Measurements from ENCODE around the gene THAP4. TPM values are rescaled to one million over a fixed set of nuclear protein-coding genes. Genes with fewer than 3 reads are reported as not detected.

Gene THAP4
- total RNA-seq, 1 donor from 2014 or later: 46.0 TPM

DNA sequence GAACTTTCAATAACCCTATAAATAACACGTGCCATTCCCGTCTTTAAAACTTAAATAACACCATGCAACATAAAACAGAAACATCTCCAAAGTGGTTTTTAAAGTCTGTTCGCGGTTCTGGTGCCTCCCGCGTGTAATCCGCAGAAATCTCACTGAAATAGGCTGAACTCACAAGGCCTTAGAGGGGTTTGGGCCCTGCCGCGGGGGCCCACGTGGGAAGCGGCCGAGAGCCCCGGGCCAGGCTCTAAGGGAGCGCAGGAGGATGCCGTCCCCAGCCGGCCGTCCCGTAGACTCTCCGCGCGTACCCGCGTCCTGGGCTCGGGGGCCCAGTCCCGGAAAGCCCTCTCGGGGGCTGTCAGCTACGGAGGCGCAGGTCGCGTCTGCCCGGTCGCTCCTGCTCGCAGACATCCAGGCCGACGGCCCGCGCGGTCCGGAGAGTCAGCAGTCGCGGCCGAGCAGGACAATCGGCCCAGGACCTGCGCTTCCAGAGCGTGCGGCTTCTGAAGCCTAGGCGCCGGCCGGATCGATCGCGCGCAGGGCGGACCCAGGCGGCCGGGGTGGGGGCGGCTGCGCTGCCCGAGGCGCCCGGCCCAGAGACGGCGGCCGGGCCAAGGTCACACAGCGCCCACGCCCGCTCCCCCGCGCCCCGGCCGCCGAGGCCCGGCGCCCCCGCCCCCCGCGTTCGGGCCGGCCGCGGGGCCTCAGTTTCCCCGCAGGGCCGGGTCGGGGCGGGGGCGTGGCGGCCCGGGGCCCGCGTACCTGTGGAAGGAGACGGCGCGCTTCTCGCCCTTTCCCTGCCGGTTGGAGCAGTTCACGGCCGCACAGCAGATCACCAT, 558 bp downstream of the THAP4 start:
- H3K79me2 ChIP-seq (ENCODE audit: insufficient read depth, low read length): peaks cover 91% of the 10 kb centered on the region
- H3K27me3 ChIP-seq (ENCODE audit: insufficient read depth, low read length): no peaks in the 10 kb centered on the region
- peak overlapping the region; percentile 60 for H3K27ac ChIP-seq (ENCODE audit: low read depth, low read length)
- Mint-ChIP-seq H3K9me3 (ENCODE audit: unreplicated experiment) (no peaks in the 10 kb centered on the region), H3K27me3 (ENCODE audit: low read depth, unreplicated experiment) (no peaks in the 10 kb centered on the region), H3K36me3 (ENCODE audit: low read depth, unreplicated experiment) (peaks cover 25% of the 10 kb centered on the region), H3K4me3 (ENCODE audit: unreplicated experiment) (peak overlapping the region; percentile 90), H3K27ac (ENCODE audit: unreplicated experiment) (peak overlapping the region; percentile 62), H3K4me1 (ENCODE audit: low read depth, unreplicated experiment) (peaks cover 29% of the 10 kb centered on the region)
- no peak for FAIRE-seq
- H3K4me1 ChIP-seq (ENCODE audit: insufficient read depth, low read length): peaks cover 8% of the 10 kb centered on the region
- TF ChIP-seq, protein P1, sequence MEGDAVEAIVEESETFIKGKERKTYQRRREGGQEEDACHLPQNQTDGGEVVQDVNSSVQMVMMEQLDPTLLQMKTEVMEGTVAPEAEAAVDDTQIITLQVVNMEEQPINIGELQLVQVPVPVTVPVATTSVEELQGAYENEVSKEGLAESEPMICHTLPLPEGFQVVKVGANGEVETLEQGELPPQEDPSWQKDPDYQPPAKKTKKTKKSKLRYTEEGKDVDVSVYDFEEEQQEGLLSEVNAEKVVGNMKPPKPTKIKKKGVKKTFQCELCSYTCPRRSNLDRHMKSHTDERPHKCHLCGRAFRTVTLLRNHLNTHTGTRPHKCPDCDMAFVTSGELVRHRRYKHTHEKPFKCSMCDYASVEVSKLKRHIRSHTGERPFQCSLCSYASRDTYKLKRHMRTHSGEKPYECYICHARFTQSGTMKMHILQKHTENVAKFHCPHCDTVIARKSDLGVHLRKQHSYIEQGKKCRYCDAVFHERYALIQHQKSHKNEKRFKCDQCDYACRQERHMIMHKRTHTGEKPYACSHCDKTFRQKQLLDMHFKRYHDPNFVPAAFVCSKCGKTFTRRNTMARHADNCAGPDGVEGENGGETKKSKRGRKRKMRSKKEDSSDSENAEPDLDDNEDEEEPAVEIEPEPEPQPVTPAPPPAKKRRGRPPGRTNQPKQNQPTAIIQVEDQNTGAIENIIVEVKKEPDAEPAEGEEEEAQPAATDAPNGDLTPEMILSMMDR (IDR thresholded peaks at IDR 0.05; ENCODE audit: insufficient read depth, low read depth, low read length): no peak
- no peak for TF ChIP-seq EZH2 (IDR thresholded peaks at IDR 0.05; ENCODE audit: insufficient read depth, low read length)
- peaks cover 74% of the 10 kb centered on the region for H4K20me1 ChIP-seq (ENCODE audit: insufficient read depth, low read length)
- H3K9ac ChIP-seq (ENCODE audit: low read length): peak overlapping the region; percentile 96
- peaks cover 14% of the 10 kb centered on the region for H3K36me3 ChIP-seq (ENCODE audit: insufficient read depth, low read length)
- H3K9me3 ChIP-seq (ENCODE audit: insufficient read depth, low read depth, low read length): no peaks in the 10 kb centered on the region
- H3K4me3 ChIP-seq (ENCODE audit: insufficient read depth, low read depth, low read length): peak overlapping the region; percentile 63
- peak overlapping the region; percentile 77 for H2AFZ ChIP-seq (ENCODE audit: low read depth, low read length)
- no peak for DNase-seq (ENCODE audit: low read depth)
- peak overlapping the region; percentile 87 for H3K4me2 ChIP-seq (ENCODE audit: low read length)

DNA sequence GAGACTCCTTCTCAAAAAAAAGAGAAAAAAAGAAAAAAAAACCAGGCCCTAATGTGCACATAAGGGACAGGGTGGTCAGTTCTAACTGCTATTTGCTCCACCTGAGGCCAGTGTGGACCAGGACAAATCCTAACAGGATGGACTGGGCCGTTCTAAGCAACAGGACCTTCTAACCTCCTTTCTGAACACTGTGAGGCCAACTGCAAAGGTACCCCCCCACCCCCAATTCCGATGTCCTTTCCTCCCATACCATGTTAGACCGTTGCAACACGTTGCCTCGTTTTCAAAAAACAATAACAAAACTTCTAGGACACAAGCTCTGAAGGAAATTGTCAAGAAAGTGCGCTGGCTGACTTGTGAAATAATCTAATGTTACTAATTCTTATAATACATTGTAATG, 1.2 kb downstream of the THAP4 start:
- peaks cover 23% of the 10 kb centered on the region for H3K36me3 Mint-ChIP-seq (ENCODE audit: low read depth, unreplicated experiment)
- DNase-seq (ENCODE audit: low read depth) (no peak), FAIRE-seq (no peak)
- no peaks in the 10 kb centered on the region for H3K27me3 Mint-ChIP-seq (ENCODE audit: low read depth, unreplicated experiment)
- Histone ChIP-seq H3K9me3 (ENCODE audit: insufficient read depth, low read depth, low read length) (no peaks in the 10 kb centered on the region), H4K20me1 (ENCODE audit: insufficient read depth, low read length) (peaks cover 74% of the 10 kb centered on the region), H2AFZ (ENCODE audit: low read depth, low read length) (no peak overlapping the region), H3K27ac (ENCODE audit: low read depth, low read length) (peak overlapping the region; percentile 60), H3K36me3 (ENCODE audit: insufficient read depth, low read length) (peaks cover 14% of the 10 kb centered on the region), H3K4me1 (ENCODE audit: insufficient read depth, low read length) (peaks cover 8% of the 10 kb centered on the region), H3K4me2 (ENCODE audit: low read length) (peak overlapping the region; percentile 87), H3K9ac (ENCODE audit: low read length) (peak overlapping the region; percentile 96), H3K27me3 (ENCODE audit: insufficient read depth, low read length) (no peaks in the 10 kb centered on the region), H3K79me2 (ENCODE audit: insufficient read depth, low read length) (peaks cover 92% of the 10 kb centered on the region), H3K4me3 (ENCODE audit: insufficient read depth, low read depth, low read length) (peak overlapping the region; percentile 63)
- no peaks in the 10 kb centered on the region for H3K9me3 Mint-ChIP-seq (ENCODE audit: unreplicated experiment)
- H3K27ac Mint-ChIP-seq (ENCODE audit: unreplicated experiment): peak overlapping the region; percentile 62
- H3K4me1 Mint-ChIP-seq (ENCODE audit: low read depth, unreplicated experiment): peaks cover 25% of the 10 kb centered on the region
- TF ChIP-seq, protein P1 (IDR thresholded peaks at IDR 0.05; ENCODE audit: insufficient read depth, low read depth, low read length): no peak
- TF ChIP-seq EZH2 (IDR thresholded peaks at IDR 0.05; ENCODE audit: insufficient read depth, low read length): no peak
- H3K4me3 Mint-ChIP-seq (ENCODE audit: unreplicated experiment): peak overlapping the region; percentile 90

DNA sequence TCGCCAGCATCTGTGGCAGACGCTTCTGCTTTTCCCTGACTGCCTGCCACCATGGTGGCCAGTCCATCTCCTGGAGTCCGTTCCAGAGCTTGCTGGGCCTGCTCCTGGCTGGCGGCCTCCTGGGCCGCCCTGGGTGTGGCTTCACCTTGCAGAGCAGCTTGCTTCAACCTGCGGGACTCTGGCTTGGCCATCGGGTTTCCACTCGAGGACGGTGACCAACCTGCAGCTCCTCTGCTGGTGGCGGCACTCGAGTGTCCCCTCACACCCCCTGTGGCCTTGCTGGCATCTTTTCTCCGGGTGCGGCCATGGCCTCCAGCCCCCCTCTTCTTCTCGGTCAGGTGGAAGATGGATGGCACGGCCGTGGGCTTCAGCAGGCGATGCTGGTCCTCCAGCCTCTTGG, 3.4 kb downstream of the THAP4 start:
- no peaks in the 10 kb centered on the region for H3K9me3 ChIP-seq (ENCODE audit: insufficient read depth, low read depth, low read length)
- no peak overlapping the region for H3K9ac ChIP-seq (ENCODE audit: low read length)
- no peak for TF ChIP-seq EZH2 (IDR thresholded peaks at IDR 0.05; ENCODE audit: insufficient read depth, low read length)
- no peak overlapping the region for H3K27ac ChIP-seq (ENCODE audit: low read depth, low read length)
- Mint-ChIP-seq H3K9me3 (ENCODE audit: unreplicated experiment) (no peaks in the 10 kb centered on the region), H3K4me3 (ENCODE audit: unreplicated experiment) (no peak overlapping the region), H3K36me3 (ENCODE audit: low read depth, unreplicated experiment) (peaks cover 17% of the 10 kb centered on the region), H3K4me1 (ENCODE audit: low read depth, unreplicated experiment) (peaks cover 9% of the 10 kb centered on the region), H3K27me3 (ENCODE audit: low read depth, unreplicated experiment) (no peaks in the 10 kb centered on the region), H3K27ac (ENCODE audit: unreplicated experiment) (no peak overlapping the region)
- peaks cover 73% of the 10 kb centered on the region for H4K20me1 ChIP-seq (ENCODE audit: insufficient read depth, low read length)
- peaks cover 9% of the 10 kb centered on the region for H3K4me1 ChIP-seq (ENCODE audit: insufficient read depth, low read length)
- peaks cover 89% of the 10 kb centered on the region for H3K79me2 ChIP-seq (ENCODE audit: insufficient read depth, low read length)
- DNase-seq (ENCODE audit: low read depth) (no peak), FAIRE-seq (no peak)
- H3K4me2 ChIP-seq (ENCODE audit: low read length): no peak overlapping the region
- no peak overlapping the region for H3K4me3 ChIP-seq (ENCODE audit: insufficient read depth, low read depth, low read length)
- peaks cover 14% of the 10 kb centered on the region for H3K36me3 ChIP-seq (ENCODE audit: insufficient read depth, low read length)
- H2AFZ ChIP-seq (ENCODE audit: low read depth, low read length): no peak overlapping the region
- H3K27me3 ChIP-seq (ENCODE audit: insufficient read depth, low read length): no peaks in the 10 kb centered on the region
